Glutamatergic neuron (in vitro differentiated cells): ENCODE results near the gene GMEB2. TPM values are rescaled to one million over a fixed set of nuclear protein-coding genes. Genes with fewer than 3 reads are reported as not detected.
A peak's percentile ranks its signal among the peaks of the same experiment; 100 is the strongest.

Experiments used
- DNase-seq: peaks from one replicate; pipeline ENCODE4 v3.0.0; 2022
- H3K27ac Mint-ChIP-seq: one replicate; pipeline ENCODE4 v1.8.0; 2020; ENCODE audit warnings: mild to moderate bottlenecking, mixed read lengths, inconsistent platforms; ENCODE audit not compliant: unreplicated experiment
- H3K27me3 Mint-ChIP-seq: one replicate; pipeline ENCODE4 v1.8.0; 2020; ENCODE audit warnings: mild to moderate bottlenecking, moderate library complexity, mixed read lengths, inconsistent platforms; ENCODE audit not compliant: unreplicated experiment
- H3K36me3 Mint-ChIP-seq: one replicate; pipeline ENCODE4 v1.8.0; 2020; ENCODE audit warnings: mild to moderate bottlenecking, mixed read lengths, inconsistent platforms; ENCODE audit not compliant: unreplicated experiment
- H3K4me1 Mint-ChIP-seq: one replicate; pipeline ENCODE4 v1.8.0; 2020; ENCODE audit warnings: mild to moderate bottlenecking, low read depth, mixed read lengths, inconsistent platforms; ENCODE audit not compliant: unreplicated experiment
- H3K4me3 Mint-ChIP-seq: one replicate; pipeline ENCODE4 v1.8.0; 2020; ENCODE audit warnings: mild to moderate bottlenecking, mixed read lengths, inconsistent platforms; ENCODE audit not compliant: unreplicated experiment
- H3K9me3 Mint-ChIP-seq: one replicate; pipeline ENCODE4 v1.8.0; 2020; ENCODE audit warnings: mild to moderate bottlenecking, moderate library complexity, mixed read lengths, inconsistent platforms; ENCODE audit not compliant: unreplicated experiment
- CTCF ChIP-seq: fragments of 200-600 bp; sonication (generic); IDR thresholded peaks from one replicate; pipeline ENCODE4 v1.5.0; 2021; ENCODE audit not compliant: partially characterized antibody, unreplicated experiment
- total RNA-seq: library from RNA; stranded (reverse); fragmentation: NEBNext Ultra II Directional; extraction: Animal tissue kit (Norgen Biotek cat#: 25700); gene quantifications from one replicate; pipeline ENCODE4 v1.2.1, GENCODE V29; 2021; ENCODE audit not compliant: unreplicated experiment

GMEB2 gene
- total RNA-seq, 1 donor from 2014 or later: 12.8 TPM

GRCh38 chr20:63659370-63659769 is 32.5 kb upstream of the GMEB2 start:
- no peak overlapping the region for H3K27ac Mint-ChIP-seq
- peaks cover 16% of the 10 kb centered on the region for H3K4me1 Mint-ChIP-seq
- H3K4me3 Mint-ChIP-seq: peak overlapping the region; percentile 91
- no peaks in the 10 kb centered on the region for H3K36me3 Mint-ChIP-seq
- H3K9me3 Mint-ChIP-seq: peaks cover 5% of the 10 kb centered on the region
- peaks cover 11% of the 10 kb centered on the region for H3K27me3 Mint-ChIP-seq
- no peak for TF ChIP-seq CTCF
- DNase-seq: no peak

- no peak for TF ChIP-seq CTCF
- no peaks in the 10 kb centered on the region for H3K36me3 Mint-ChIP-seq
- no peak for DNase-seq
- peaks cover 21% of the 10 kb centered on the region for H3K4me1 Mint-ChIP-seq
- H3K9me3 Mint-ChIP-seq: peaks cover 5% of the 10 kb centered on the region
- H3K27ac Mint-ChIP-seq: peak overlapping the region; percentile 60
- H3K27me3 Mint-ChIP-seq: peaks cover 13% of the 10 kb centered on the region
- peak overlapping the region; percentile 91 for H3K4me3 Mint-ChIP-seq
These were observed 31.9 kb upstream of the GMEB2 start for GRCh38 chr20:63658749-63659187.

GRCh38 chr20:63657937-63658748 is 31.2 kb upstream of the GMEB2 start, which contains the start of gene RTEL1:
RTEL1 (plus strand) TSS chr20:63658312; CDS start chr20:63659403, 1,091 bp downstream.
- peak; percentile 95 for DNase-seq
- Mint-ChIP-seq H3K4me1 (peaks cover 21% of the 10 kb centered on the region), H3K4me3 (peak within 1 kb of the TSS; percentile 91), H3K27me3 (peaks cover 13% of the 10 kb centered on the region), H3K27ac (peak within 1 kb of the TSS; percentile 97), H3K9me3 (peaks cover 5% of the 10 kb centered on the region), H3K36me3 (no peaks in the 10 kb centered on the region)
- TF ChIP-seq CTCF: no peak

- Mint-ChIP-seq H3K27me3 (peaks cover 13% of the 10 kb centered on the region), H3K4me1 (peaks cover 21% of the 10 kb centered on the region), H3K9me3 (peaks cover 5% of the 10 kb centered on the region), H3K27ac (peak overlapping the region; percentile 97), H3K4me3 (peak overlapping the region; percentile 91), H3K36me3 (no peaks in the 10 kb centered on the region)
- DNase-seq: peak; percentile 35
- no peak for TF ChIP-seq CTCF
These were observed 30.5 kb upstream of the GMEB2 start for GRCh38 chr20:63657260-63657936.
